Cardiac muscle cell (in vitro differentiated cells and primary cell): ENCODE results near the gene ZNF444. TPM values are rescaled to one million over a fixed set of nuclear protein-coding genes. Genes with fewer than 3 reads are reported as not detected.

Experiments used
- DNase-seq, 2 donors: peaks; one replicate each; pipeline versions ENCODE4 v3.0.0 to v3.0.0-alpha.2; 2010 to 2017; ENCODE audit warnings: low read depth in 1 of 2, low spot score in 1 of 2
- H3K27ac ChIP-seq: fragments of 200-600 bp; sonication (generic); 2 replicates; pipeline ENCODE4 v1.5.1; 2016
- H3K27me3 ChIP-seq: fragments of 200-600 bp; sonication (generic); 2 replicates; pipeline ENCODE4 v1.6.0; 2016; ENCODE audit warnings: control low read depth
- H3K36me3 ChIP-seq: fragments of 200-600 bp; sonication (generic); 2 replicates; pipeline ENCODE4 v1.5.1; 2016; ENCODE audit warnings: control low read depth
- H3K4me1 ChIP-seq: fragments of 200-600 bp; sonication (generic); 2 replicates; pipeline ENCODE4 v1.8.1; 2017; ENCODE audit warnings: low read depth, mild to moderate bottlenecking, mixed run types
- H3K4me3 ChIP-seq: fragments of 200-600 bp; sonication (generic); 2 replicates; pipeline ENCODE4 v1.5.1; 2016; ENCODE audit warnings: mild to moderate bottlenecking
- H3K9me3 ChIP-seq: fragments of 200-600 bp; sonication (generic); 2 replicates; pipeline ENCODE4 v1.5.1; 2017; ENCODE audit warnings: low read depth, mild to moderate bottlenecking, control low read depth
- CTCF ChIP-seq: IDR thresholded peaks from 2 replicates; pipeline ENCODE4 v1.5.1; 2012; ENCODE audit warnings: low read depth, mild to moderate bottlenecking, low read length
- polyA plus RNA-seq: library from polyadenylated mRNA; unstranded; fragments of >200 nt; fragmentation: Nextera tagmentation; extraction: Ambion mirVana; gene quantifications from 2 replicates; pipeline ENCODE4 v1.2.1, GENCODE V29; 2016
- total RNA-seq: library from RNA; depleted of rRNA; stranded (reverse); fragments of >200 nt; gene quantifications from 2 replicates; pipeline ENCODE4 v1.2.3, GENCODE V29; 2016

ZNF444 gene
- total and polyA plus RNA-seq, 2 experiments from 2014 or later, result 71.8 to 72.8 TPM

- Histone ChIP-seq H3K4me1 (peaks cover 16% of the 10 kb centered on the region), H3K27me3 (no peaks in the 10 kb centered on the region), H3K27ac (peak within 1 kb of the TSS; percentile 97), H3K36me3 (no peaks in the 10 kb centered on the region), H3K4me3 (peak within 1 kb of the TSS; percentile 99), H3K9me3 (no peaks in the 10 kb centered on the region)
- TF ChIP-seq CTCF, result no peak
- peak; percentile 99 for DNase-seq
Observed at GRCh38 chr19:56121180-56122167, 19.6 kb upstream of the ZNF444 start, which contains the start of gene ZNF787. ZNF787 (minus strand) TSS chr19:56121295; CDS start chr19:56103217, 18,078 bp downstream.

GRCh38 chr19:56123266-56123891, 17.7 kb upstream of the ZNF444 start:
- TF ChIP-seq CTCF, result no peak
- Histone ChIP-seq H3K36me3 (no peaks in the 10 kb centered on the region), H3K27ac (no peak overlapping the region), H3K4me3 (no peak overlapping the region), H3K27me3 (no peaks in the 10 kb centered on the region), H3K9me3 (no peaks in the 10 kb centered on the region), H3K4me1 (peaks cover 16% of the 10 kb centered on the region)
- no peak for DNase-seq

- Histone ChIP-seq H3K36me3 (no peaks in the 10 kb centered on the region), H3K27ac (no peak overlapping the region), H3K4me1 (peaks cover 11% of the 10 kb centered on the region), H3K4me3 (no peak overlapping the region), H3K9me3 (no peaks in the 10 kb centered on the region), H3K27me3 (no peaks in the 10 kb centered on the region)
- no peak for TF ChIP-seq CTCF
- no peak for DNase-seq
Observed at GRCh38 chr19:56124578-56124977, 16.5 kb upstream of the ZNF444 start.

DNA sequence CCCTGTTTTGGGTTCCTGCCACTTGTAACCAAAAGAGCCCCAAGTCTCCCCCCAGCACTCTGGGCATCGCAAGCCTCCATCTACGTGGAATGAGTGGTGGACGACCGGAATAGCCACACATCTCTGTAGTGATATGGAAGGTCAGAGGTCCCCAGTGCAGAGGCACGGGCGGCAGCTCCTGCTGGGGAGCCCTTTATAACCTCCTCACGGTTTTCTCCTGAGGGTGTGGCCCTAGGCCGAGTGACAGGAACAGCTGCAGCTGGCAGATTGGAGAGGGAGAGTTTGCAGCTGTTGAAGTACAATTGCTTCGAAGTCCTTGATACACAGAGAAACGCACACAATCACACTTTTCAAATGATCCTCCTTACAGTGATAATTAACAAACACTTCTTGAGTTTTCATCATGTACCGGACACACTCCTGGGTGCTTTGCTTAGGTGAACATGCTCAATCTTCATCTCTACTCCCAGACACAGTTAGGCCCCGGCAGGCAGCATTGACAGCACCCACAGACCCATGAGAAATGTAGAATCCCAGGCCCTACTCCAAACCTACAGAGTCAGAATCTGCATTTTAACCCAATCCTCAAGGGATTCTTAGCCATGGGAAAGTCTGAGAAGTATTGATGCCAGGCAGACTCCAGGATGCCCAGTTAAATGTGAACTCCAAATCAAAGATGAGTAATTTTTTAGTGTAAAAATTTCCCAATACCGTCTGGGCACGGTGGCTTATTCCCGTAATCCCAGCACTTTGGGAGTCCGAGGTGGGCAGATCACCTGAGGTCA, 15.1 kb upstream of the ZNF444 start:
- Histone ChIP-seq H3K27ac (peak overlapping the region; percentile 76), H3K36me3 (no peaks in the 10 kb centered on the region), H3K27me3 (no peaks in the 10 kb centered on the region), H3K9me3 (no peaks in the 10 kb centered on the region), H3K4me1 (peaks cover 10% of the 10 kb centered on the region), H3K4me3 (no peak overlapping the region)
- DNase-seq, result peak in 1 of 2 donors; percentile 34
- no peak for TF ChIP-seq CTCF
